Muscle layer of colon (tissue), 2 donors: Measurements from ENCODE around the gene EYS.

Experiments
- H3K27ac ChIP-seq: one replicate; pipeline ENCODE4 v1.7.0; 2013; ENCODE audit warnings: low read depth, mild to moderate bottlenecking, low read length, moderate library complexity
- H3K27me3 ChIP-seq, 2 donors: one replicate each; pipeline ENCODE4 v1.7.0; 2013; ENCODE audit warnings: low read length in 2 of 2, mild to moderate bottlenecking in 2 of 2; ENCODE audit not compliant: insufficient read depth in 2 of 2, control insufficient read depth in 1 of 2
- H3K36me3 ChIP-seq: one replicate; pipeline ENCODE4 v1.7.0; 2013; ENCODE audit warnings: mild to moderate bottlenecking, low read length; ENCODE audit not compliant: insufficient read depth
- H3K4me1 ChIP-seq: one replicate; pipeline ENCODE4 v1.7.0; 2013; ENCODE audit warnings: mild to moderate bottlenecking, low read length; ENCODE audit not compliant: insufficient read depth
- H3K4me3 ChIP-seq, 2 donors: one replicate each; pipeline ENCODE4 v1.7.0; 2013; ENCODE audit warnings: low read length in 2 of 2, low read depth in 1 of 2, mild to moderate bottlenecking in 1 of 2, moderate library complexity in 1 of 2
- H3K9ac ChIP-seq: one replicate; pipeline ENCODE4 v1.7.0; 2013; ENCODE audit warnings: low read length
- H3K9me3 ChIP-seq: one replicate; pipeline ENCODE4 v1.7.0; 2013; ENCODE audit warnings: mild to moderate bottlenecking, low read length
- donor health status: abdominal sarcoma.
- donor health status: Adenocarcinoma of cecum.

Gene EYS

GRCh38 chr6:63799813-63800212, 1907.2 kb downstream of the EYS start:
- Histone ChIP-seq H3K27me3 (no peaks in the 10 kb centered on the region), H3K27ac (no peak overlapping the region), H3K9ac (no peak overlapping the region), H3K9me3 (no peaks in the 10 kb centered on the region), H3K4me1 (no peaks in the 10 kb centered on the region), H3K4me3 (no peak overlapping the region), H3K36me3 (no peaks in the 10 kb centered on the region)

GRCh38 chr6:63799313-63799712, 1907.7 kb downstream of the EYS start:
- Histone ChIP-seq H3K27ac (no peak overlapping the region), H3K4me1 (no peaks in the 10 kb centered on the region), H3K9me3 (no peaks in the 10 kb centered on the region), H3K9ac (no peak overlapping the region), H3K27me3 (no peaks in the 10 kb centered on the region), H3K4me3 (no peak overlapping the region), H3K36me3 (no peaks in the 10 kb centered on the region)

GRCh38 chr6:63798378-63798777, 1908.6 kb downstream of the EYS start:
- Histone ChIP-seq H3K9me3 (no peaks in the 10 kb centered on the region), H3K27ac (no peak overlapping the region), H3K9ac (no peak overlapping the region), H3K4me3 (no peak overlapping the region), H3K4me1 (no peaks in the 10 kb centered on the region), H3K27me3 (no peaks in the 10 kb centered on the region), H3K36me3 (no peaks in the 10 kb centered on the region)

GRCh38 chr6:63797721-63798120, 1909.3 kb downstream of the EYS start:
- no peak overlapping the region for H3K4me3 ChIP-seq
- H3K36me3 ChIP-seq, result no peaks in the 10 kb centered on the region
- no peak overlapping the region for H3K27ac ChIP-seq
- H3K4me1 ChIP-seq, result no peaks in the 10 kb centered on the region
- no peaks in the 10 kb centered on the region for H3K9me3 ChIP-seq
- H3K27me3 ChIP-seq, result no peaks in the 10 kb centered on the region
- H3K9ac ChIP-seq, result no peak overlapping the region

GRCh38 chr6:63795826-63796225, 1911.2 kb downstream of the EYS start:
- no peak overlapping the region for H3K27ac ChIP-seq
- no peak overlapping the region for H3K4me3 ChIP-seq
- no peaks in the 10 kb centered on the region for H3K4me1 ChIP-seq
- no peaks in the 10 kb centered on the region for H3K27me3 ChIP-seq
- no peaks in the 10 kb centered on the region for H3K9me3 ChIP-seq
- no peaks in the 10 kb centered on the region for H3K36me3 ChIP-seq
- no peak overlapping the region for H3K9ac ChIP-seq

- no peaks in the 10 kb centered on the region for H3K9me3 ChIP-seq
- no peaks in the 10 kb centered on the region for H3K4me1 ChIP-seq
- no peaks in the 10 kb centered on the region for H3K27me3 ChIP-seq
- no peaks in the 10 kb centered on the region for H3K36me3 ChIP-seq
- no peak overlapping the region for H3K9ac ChIP-seq
- H3K4me3 ChIP-seq, result no peak overlapping the region
- H3K27ac ChIP-seq, result no peak overlapping the region
These were observed 1912.0 kb downstream of the EYS start for GRCh38 chr6:63795006-63795405.

GRCh38 chr6:63793465-63794137, 1913.4 kb downstream of the EYS start:
- Histone ChIP-seq H3K27me3 (no peaks in the 10 kb centered on the region), H3K4me1 (no peaks in the 10 kb centered on the region), H3K9ac (no peak overlapping the region), H3K27ac (no peak overlapping the region), H3K9me3 (no peaks in the 10 kb centered on the region), H3K36me3 (no peaks in the 10 kb centered on the region), H3K4me3 (no peak overlapping the region)

GRCh38 chr6:63792736-63793464, 1914.1 kb downstream of the EYS start:
- Histone ChIP-seq H3K27me3 (no peaks in the 10 kb centered on the region), H3K4me1 (no peaks in the 10 kb centered on the region), H3K9ac (no peak overlapping the region), H3K4me3 (no peak overlapping the region), H3K36me3 (no peaks in the 10 kb centered on the region), H3K27ac (no peak overlapping the region), H3K9me3 (no peaks in the 10 kb centered on the region)

- no peaks in the 10 kb centered on the region for H3K36me3 ChIP-seq
- H3K4me3 ChIP-seq, result no peak overlapping the region
- no peaks in the 10 kb centered on the region for H3K27me3 ChIP-seq
- no peaks in the 10 kb centered on the region for H3K4me1 ChIP-seq
- H3K9ac ChIP-seq, result no peak overlapping the region
- no peaks in the 10 kb centered on the region for H3K9me3 ChIP-seq
- no peak overlapping the region for H3K27ac ChIP-seq
These were observed 1916.7 kb downstream of the EYS start for GRCh38 chr6:63790334-63790733.

- Histone ChIP-seq H3K4me1 (no peaks in the 10 kb centered on the region), H3K4me3 (no peak overlapping the region), H3K27me3 (no peaks in the 10 kb centered on the region), H3K27ac (no peak overlapping the region), H3K9ac (no peak overlapping the region), H3K9me3 (no peaks in the 10 kb centered on the region), H3K36me3 (no peaks in the 10 kb centered on the region)
These were observed 1917.3 kb downstream of the EYS start for GRCh38 chr6:63789699-63790098.

GRCh38 chr6:63788569-63788968, 1918.5 kb downstream of the EYS start:
- H3K27ac ChIP-seq, result no peak overlapping the region
- no peak overlapping the region for H3K4me3 ChIP-seq
- no peaks in the 10 kb centered on the region for H3K4me1 ChIP-seq
- no peaks in the 10 kb centered on the region for H3K27me3 ChIP-seq
- no peaks in the 10 kb centered on the region for H3K9me3 ChIP-seq
- H3K36me3 ChIP-seq, result no peaks in the 10 kb centered on the region
- no peak overlapping the region for H3K9ac ChIP-seq

GRCh38 chr6:63787021-63787420, 1920.0 kb downstream of the EYS start:
- Histone ChIP-seq H3K4me1 (no peaks in the 10 kb centered on the region), H3K4me3 (no peak overlapping the region), H3K36me3 (no peaks in the 10 kb centered on the region), H3K9me3 (no peaks in the 10 kb centered on the region), H3K27ac (no peak overlapping the region), H3K27me3 (no peaks in the 10 kb centered on the region), H3K9ac (no peak overlapping the region)
